GM18858 (cell line): ENCODE results near the gene CLIC4.
A peak's percentile ranks its signal among the peaks of the same experiment; 100 is the strongest.
"Not testable (repeated sequence)": the region's sequence is repeated elsewhere in the genome, so short reads cannot be mapped to it uniquely, and the experiment has no call there.

Experiments
- ATAC-seq: cut with Tn5 transposase; IDR thresholded peaks from one replicate; pipeline ENCODE4 v1.9.1; 2021; ENCODE audit not compliant: unreplicated experiment

Gene CLIC4

DNA sequence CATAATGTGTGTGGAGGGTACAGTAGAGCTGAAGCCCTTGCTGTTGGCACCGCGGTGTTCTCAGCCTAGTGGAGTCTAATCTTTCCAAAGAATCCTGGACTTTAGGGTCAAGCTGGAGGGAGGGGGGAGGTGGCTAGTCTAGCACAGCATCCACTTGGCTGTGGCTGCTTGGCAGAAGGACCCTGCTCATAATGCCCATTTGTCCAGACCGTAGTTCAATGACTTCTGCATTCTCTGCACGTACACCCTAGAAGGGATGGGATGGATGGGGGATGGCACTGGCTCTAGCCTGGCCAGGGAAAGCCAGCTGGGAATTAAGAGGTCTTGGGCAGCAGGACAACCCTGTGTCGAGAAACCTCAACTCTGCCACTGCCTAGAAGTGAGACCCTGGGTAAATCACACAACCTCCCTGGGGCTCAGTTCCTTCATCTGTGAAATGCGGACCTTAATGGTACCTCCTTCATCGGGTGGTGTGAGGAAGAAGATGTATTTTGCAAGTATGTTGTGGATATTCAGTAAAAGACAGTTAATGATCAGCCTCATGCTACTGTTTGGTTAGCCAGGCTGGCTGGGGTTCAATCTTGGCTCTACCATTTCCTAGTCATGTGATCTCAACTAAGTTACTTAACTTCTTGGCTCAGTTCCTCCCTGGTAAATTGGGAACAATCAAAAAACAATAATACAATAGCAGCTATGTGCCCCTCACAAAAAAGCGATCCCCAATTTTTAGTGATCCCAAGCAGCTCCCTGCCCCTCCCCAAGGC lies 27.2 kb upstream of the CLIC4 start:
- ATAC-seq = no peak

DNA sequence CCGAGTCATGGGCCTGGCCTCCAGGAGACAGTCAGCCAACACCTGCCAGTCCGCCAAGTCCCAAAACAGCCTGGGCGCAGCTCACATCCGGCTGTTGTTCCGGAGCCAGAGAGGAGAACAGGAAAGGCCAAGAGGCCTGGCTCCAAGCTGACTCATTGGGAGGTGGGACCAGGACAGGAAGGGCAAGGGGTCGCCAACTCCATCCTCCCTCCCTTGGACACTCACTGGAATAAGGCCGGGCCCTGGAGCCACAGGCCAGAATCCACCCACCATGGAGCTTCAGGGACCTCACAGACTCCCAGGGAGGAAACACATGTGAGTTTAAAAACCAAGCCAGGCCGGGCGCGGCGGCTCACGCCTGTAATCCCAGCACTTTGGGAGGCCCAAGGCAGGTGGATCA lies 25.1 kb upstream of the CLIC4 start:
- no peak for ATAC-seq

DNA sequence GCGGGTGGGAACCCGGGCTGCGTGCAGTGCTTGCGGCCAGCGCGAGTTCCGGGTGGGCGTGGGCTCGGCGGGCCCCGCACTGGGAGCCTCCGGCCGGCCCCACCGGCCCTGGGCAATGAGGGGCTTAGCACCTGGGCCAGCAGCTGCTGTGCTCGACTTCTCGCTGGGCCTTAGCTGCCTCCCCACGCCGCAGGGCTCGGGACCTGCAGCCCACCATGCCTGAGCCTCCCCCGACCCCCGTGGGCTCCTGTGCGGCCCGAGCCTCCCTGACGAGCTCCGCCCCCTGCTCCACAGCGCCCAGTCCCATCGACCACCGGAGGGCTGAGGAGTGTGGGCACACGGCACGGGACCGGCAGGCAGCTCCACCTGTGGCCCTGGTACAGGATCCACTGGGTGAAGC lies 23.7 kb upstream of the CLIC4 start:
- ATAC-seq = no peak

DNA sequence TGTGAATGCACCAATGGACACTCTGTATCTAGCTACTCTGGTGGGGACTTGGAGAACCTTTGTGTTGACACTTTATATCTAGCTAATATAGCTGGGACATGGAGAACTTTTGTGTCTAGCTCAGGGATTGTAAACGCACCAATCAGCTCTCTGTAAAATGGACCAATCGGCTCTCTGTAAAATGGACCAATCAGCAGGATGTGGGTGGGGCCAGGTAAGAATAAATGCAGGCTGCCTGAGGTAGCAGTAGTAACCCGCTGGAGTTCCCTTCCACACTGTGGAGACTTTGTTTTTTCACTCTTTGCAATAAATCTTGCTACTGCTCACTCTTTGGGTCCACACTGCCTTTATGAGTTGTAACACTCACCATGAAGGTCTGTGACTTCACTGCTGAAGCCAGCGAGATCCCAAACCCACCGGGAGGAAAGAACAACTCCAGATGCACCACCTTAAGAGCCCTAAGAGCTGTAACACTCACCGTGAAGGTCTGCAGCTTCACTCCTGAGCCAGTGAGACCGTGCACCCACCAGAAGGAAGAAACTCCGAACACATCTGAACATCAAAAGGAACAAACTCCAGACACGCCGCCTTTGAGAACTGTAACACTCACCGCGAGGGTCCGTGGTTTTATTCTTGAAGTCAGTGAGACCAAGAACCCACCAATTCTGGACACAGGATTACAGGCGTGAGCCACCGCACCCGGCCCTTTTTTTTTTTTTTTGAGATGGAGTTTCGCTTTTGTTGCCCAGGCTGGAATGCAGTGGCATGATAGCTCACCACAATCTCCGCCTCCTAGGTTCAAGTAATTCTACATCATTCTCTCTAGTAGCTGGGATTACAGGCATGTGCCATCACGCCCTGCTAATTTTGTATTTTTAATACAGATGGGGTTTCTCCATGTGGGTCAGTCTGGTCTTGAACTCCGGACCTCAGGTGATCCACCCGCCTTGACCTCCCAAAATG lies 22.9 kb upstream of the CLIC4 start:
- ATAC-seq = not testable (repeated sequence)

DNA sequence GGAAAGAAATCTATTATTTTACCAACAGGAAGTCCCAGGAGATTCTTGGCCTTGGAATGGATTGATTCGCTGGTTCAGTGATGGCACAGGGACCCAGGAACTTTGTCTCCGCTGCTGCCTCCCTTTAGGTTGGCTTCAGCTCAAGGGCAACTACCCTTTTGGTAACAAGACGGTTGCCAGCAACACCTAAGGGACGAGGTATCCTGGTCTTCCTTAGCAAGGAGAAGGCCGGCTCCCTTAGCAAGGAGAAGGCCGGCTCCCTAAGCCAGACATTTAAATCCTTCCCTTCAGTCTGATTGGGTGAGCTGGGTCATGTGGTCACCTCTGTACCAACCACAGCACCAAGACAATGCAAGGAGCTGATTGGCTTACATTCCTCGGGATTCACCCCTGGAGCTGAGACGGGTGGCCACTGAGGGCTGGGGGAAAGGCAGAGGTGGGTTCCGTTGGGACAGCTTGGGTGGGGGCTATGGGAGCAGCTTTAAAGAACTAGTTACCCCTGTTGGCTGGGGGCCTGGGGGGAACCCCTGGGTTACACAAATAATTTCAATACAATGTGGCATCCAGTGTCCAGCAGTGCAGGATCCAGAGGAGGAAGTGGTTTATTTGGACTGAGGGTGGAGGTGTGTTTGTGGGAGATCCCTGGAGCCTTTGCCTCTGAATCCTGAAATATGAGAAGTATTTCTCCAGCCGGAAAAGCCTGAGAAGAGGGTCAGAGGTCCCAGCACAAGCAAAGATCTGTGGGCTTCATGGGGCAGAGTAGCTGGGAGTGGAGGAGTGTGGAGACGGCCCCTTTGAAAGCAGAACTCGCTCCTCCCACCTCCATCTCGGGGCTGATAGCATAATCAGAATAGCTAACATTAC lies 20.7 kb upstream of the CLIC4 start:
- no peak for ATAC-seq

DNA sequence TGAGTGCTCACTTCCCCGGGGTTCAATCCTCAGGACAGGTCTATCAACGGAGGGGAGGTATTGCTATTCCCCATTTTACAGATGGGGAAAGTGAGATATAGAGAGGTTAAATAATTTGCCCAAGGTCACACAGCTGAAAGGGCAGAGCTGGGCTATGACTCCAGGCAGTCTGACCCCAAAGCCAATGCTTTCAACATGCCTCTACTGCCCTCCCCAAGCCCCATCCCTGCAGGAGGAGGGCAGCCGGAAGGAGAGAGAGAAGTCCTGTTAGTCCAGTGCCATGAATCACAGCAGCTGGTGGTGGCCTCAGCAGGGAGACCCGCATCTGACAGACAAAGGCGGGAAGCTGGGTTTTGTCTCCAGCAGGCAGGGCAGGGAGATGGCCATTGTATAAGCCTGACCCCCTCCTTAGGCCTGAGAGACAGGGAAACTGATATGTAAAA lies 20.0 kb upstream of the CLIC4 start:
- ATAC-seq = no peak

DNA sequence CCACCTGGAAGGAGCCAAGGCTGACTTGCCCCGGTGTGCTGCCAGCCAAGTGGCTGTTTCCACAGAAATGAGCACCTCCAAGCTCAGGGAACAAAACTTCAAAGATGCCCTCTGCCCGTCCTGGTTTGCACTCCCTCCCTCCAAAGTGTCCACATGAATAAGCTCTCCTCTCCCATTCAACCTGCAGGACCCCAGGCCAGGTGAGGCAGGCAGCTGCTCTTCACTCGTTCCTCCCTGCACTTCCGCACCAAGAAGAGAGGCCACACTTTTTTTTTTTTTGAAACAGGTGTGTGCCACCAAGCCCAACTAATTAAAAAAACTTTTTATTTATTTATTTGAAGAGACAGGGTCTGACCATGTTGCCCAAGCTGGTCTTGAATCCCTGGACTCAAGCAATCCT lies 18.5 kb upstream of the CLIC4 start:
- ATAC-seq = no peak

DNA sequence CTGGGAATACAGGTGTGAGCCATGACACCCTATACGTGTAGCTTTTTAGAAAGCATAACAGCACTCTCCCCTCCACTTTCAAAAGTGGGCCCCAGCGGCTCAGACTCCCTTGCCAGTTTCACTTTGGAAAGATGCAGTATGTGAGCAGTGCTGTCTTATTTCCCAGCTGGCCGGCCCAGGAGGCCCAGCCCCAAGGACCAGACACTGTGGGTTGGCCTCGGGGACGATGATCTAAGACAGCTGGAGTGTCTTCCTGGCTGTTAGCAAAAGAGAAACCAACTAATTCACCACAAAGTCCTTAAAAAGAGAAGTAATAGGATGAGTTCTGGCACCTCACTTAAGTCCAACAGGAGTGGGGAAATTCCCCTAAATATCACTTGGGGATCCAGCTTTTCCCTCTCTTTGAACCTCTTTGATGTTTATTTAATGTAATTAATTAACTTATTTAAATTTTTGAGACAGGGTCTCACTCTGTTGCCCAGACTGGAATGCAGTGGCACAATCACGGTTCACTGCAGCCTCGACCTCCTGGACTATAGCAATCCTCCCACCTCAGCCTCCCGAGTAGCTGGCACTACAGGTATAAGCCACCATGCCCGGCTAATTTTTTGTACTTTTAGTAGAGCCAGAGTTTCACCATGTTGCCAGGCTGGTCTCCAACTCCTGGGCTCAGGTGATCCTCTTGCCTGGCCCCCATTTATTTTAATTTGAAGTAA lies 17.6 kb upstream of the CLIC4 start:
- ATAC-seq = peak; percentile 76

DNA sequence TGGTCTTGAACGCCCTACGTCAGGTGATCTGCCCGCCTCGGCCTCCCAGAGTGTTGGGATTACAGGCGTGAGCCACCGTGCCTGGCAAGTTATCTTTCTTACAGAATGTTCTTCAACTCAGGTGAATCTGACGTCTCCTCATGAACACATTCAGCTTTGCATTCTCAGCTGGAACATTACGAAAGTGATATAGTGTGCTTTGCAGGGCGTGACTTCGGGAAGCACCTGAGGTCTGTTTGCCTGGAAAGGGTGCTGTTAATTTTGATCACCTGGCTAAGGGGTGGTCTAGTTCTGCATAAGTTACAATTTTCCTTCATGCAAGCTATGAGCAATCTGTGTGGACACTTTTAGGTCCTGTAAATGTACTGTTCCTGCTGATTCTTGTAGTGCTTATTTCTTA lies 16.3 kb upstream of the CLIC4 start:
- ATAC-seq = no peak

DNA sequence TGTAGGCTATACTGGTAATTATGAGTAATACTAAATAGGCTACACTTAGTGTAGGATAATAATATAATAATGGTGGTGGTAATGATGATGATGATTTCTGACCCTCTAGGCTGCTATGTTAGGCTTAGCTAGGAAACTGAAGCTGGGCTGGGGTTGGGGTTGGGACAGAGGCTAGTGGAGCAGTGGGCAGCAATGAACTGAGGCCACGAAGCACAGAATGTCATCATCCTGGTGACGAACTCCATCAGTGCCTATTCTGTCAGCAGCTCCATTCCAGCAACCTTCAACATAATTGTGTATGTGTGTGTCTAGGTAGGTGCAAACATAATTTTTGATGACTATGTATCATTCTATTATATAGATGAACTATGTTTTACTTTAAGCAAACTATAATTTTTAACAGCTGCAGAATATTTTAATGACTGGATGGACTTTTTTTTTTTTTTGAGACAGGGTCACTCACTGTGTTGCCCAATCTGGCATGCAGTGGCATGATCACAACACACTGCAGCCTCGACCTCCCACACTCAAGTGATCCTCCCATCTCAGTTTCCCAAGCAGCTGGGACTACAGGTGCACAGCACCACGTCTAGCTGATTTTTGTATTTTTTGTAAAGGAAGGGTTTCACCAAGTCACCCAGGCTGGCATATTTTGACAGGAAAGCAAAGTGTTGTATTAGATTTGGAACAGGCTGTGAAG lies 12.9 kb upstream of the CLIC4 start:
- no peak for ATAC-seq

DNA sequence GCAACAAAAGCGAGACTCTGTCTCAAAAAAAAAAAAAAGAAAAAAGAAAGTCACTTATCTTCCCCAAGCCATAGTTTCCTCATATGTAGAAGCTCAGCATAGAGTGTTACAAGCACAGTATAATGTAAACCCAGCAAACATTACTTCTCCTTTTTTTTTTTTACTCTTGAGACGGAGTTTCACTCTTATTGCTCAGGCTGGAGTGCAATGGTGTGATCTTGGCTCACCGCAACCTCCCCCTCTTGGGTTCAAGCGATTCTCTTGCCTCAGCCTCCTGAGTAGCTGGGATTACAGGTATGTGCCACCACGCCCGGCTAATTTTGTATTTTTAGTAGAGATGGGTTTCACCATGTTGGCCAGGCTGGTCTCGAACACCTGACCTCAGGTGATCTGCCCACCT lies 11.9 kb upstream of the CLIC4 start:
- not testable (repeated sequence) for ATAC-seq

DNA sequence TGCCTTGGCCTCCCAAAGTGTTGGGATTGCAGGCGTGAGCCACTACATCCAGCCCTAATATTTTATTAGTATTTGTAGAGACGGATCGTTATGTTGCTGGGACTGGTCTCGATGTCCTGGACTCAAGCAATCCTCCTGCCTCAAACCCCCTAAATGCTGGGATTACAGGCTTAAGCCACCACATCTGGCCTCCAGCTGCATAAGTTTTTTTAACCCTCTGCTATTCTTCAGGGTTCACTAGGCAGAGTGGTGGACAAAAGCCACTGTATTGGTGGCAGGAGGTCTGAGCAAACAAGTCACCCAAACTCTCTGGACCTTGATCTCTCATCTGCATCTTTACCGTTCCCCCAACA lies 10.1 kb upstream of the CLIC4 start:
- no peak for ATAC-seq

DNA sequence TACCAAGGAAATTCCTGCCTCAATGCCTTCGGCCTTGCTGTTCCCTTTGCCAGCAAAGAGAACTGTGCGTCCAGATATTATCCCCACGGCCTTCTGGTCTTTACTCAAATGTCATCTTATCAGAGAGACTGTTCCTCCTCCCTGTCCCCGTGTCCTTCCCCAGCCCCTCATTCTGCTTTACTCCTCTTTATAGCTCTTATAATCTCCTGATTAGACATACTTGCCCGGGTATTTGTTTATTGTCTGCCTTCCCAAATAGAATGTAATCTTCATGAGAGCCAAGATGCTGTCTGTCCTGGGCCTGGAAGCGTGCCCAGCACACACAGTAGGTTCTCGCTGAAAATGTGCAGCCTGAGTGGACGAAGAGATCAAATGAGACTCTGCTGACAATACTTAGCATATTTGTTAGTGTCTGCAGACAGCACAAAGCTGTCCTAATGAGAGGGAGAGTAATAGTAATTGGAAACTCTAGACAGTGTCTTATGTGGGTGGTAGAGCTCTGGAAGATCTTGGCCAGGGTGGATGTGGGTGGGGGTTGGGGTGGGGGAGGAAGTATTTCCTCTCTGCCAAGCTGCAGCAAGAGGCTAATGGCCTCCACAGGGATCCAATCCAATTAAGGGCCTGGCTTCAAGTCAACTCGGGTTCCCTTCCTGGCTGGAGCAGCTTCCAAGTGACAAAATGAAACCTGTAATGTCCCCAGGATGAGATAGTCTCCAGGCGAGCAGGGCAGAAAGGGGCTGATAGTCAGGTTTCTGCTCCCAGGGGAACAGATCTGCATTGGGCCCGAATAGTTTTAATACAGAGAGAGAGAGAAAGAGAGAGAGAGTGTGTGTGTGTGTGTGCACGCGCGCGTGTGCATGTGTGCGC lies 9.5 kb upstream of the CLIC4 start:
- no peak for ATAC-seq

DNA sequence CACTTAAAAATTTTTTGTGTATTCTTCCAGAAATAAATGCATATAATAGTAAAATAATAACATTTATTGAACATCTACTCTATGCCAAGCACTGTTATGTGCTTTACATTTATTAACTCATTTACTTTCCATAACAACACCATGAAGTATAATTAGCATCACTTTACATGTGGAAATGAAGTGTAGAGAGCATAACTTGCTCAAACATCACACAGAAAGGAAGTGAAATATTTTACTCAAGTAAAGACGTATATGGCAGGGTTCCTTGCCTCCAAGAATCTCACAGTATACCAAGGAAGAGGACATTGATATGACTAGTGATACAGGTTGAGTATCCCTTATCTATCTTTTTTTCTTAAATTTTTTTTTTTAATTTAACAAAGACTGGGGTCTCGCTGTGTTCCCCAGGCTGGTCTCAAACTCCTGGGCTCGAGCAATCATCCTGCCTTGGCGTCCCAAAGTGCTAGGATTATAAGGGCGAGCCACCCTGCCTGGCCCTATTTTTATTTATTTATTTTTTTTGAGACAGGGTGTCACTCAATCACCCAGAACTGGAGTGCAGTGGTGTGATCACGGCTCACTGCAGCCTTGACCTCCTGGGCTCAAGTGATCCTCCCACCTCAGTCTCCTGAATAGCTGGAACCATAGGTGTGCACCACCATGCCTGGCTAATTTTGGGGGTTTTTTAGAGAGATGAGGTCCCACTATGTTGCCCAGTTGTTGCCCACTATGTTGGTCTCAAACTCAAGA lies 7.7 kb upstream of the CLIC4 start:
- no peak for ATAC-seq

DNA sequence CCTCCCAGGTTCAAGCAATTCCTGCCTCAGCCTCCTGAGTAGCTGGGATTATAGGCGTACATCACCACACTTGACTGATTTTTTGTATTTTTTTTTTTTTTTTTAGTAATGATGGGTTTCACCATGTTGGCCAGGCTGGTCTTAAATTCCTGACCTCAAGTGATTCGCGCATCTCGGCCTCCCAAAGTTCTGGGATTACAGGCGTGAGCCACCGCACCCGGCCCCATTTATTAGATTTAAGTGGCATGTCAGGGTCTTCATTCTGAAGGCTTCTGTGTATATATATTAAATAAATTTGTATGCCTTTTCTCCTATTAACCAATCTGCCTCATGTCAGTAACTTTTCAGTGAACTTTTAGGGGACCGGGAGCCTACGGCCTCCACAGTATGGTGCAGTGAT lies 6.0 kb upstream of the CLIC4 start:
- no peak for ATAC-seq

DNA sequence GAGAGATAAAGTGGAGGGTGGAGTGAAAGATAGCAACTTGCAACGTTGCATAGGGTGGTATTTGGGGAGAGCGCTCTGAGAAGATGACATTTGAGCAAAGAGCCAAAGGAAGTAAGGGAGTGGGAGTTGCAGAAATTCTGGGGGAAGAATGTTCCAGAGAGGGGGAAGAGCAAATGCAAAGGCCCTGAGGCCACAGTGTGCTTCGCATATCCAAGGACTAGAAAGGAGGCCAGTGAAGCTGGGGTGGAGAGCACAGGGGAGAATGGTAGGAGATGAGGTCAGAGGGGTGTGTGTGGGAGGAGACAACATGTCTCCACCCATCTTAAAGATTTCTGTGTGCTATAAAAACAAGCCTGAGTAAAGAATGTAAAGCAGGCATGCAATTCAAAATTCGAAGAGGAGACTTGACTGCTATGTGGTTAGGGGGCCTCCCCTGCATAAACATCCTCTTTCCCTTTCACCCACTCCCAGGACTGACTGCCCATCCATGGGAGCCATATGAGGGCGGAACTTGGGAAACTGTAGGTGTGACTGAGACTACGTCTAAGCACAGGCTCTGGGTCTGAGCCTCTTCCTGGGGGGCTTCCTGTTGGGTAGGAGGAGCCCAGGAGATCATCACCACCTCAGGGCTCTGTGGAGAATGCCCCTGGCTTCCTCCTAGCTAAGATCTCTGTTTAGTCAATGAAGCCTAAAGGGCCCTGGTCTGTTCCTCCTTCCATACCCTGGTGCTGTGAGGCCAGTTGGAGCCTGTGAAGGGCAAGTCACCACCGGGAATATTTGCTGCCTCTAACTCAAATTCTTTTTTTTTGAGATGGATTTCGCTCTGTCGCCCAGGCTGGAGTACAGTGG lies 2.9 kb upstream of the CLIC4 start:
- no peak for ATAC-seq

DNA sequence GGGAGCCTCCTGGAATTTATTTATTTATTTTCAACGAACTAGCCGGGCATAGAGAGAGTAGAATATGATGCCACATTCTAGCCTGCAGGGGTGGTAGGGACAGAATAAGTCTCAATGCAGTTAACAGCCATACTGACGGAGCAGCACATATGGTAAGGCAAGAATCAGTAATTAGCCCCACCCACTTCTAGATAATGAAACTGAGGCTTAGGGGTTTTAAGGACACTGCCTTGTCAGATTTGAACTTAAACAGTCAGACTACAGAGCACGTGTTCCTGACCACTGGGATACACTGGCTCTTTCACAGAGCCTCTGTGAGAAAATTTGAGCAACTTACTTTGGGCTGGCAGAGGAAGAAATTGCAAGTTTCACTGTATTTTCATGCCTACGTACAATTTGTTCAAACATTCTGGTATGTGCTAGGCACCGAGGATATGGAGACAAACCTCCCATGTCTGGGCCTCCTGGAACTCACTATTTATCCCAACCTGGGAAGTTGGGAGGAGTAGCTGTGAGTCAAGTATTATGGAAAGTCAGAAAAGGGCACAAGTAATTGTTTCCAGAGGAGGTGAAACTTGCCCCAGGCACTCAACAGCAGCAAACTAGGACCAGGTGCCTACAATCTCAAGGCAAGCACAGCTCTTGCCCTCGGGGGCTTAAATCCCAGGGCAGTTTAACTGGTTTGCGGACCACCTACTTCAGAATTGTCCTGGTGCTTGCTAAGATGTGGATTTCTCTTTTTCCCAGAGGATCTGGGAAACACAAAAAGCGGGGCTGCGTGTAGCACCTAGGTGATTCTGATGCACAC lies 1.6 kb upstream of the CLIC4 start:
- no peak for ATAC-seq
